SK-N-SH (cell line): ENCODE measurements around the gene PAXX.

Source experiments
- CTCF ChIP-seq: fragments of 200-600 bp; sonication (generic); IDR thresholded peaks from 2 replicates; pipeline ENCODE4 v1.6.1; 2017; ENCODE audit warnings: antibody characterized with exemption, mild to moderate bottlenecking, moderate library complexity
- EP300 ChIP-seq, 2 experiments: IDR thresholded peaks; 2 replicates each; pipeline versions ENCODE4 v1.4.0 to v1.6.1; 2012; ENCODE audit warnings: borderline replicate concordance in 1 of 2, low read depth in 1 of 2, low read length in 1 of 2
- EZH2phosphoT487 ChIP-seq: fragments of 200-600 bp; sonication (generic); IDR thresholded peaks from 2 replicates; pipeline ENCODE4 v1.6.1; 2017; ENCODE audit warnings: low read depth, mixed run types, mild to moderate bottlenecking, antibody characterized with exemption, moderate library complexity, borderline replicate concordance
- FOXJ3 ChIP-seq: sonication (generic); formaldehyde crosslinking; IDR thresholded peaks from 2 replicates; pipeline ENCODE4 v1.5.1; 2020; ENCODE audit warnings: mild to moderate bottlenecking, missing genetic modification reagents
- GATA2 ChIP-seq: sonication (generic); formaldehyde crosslinking; IDR thresholded peaks from 2 replicates; pipeline ENCODE4 v1.5.0; 2020; ENCODE audit warnings: mild to moderate bottlenecking, missing genetic modification reagents
- MXI1 ChIP-seq: IDR thresholded peaks from 2 replicates; pipeline ENCODE4 v1.6.1; 2012; ENCODE audit warnings: mild to moderate bottlenecking, low read depth, low read length, improper control_type of control experiment
- POLR2AphosphoS5 ChIP-seq: IDR thresholded peaks from 2 replicates; pipeline ENCODE4 v1.6.1; 2012; ENCODE audit warnings: low read depth, low read length
- RAD21 ChIP-seq: IDR thresholded peaks from 2 replicates; pipeline ENCODE4 v1.6.1; 2012; ENCODE audit warnings: mild to moderate bottlenecking, low read length
- SMC3 ChIP-seq: IDR thresholded peaks from 2 replicates; pipeline ENCODE4 v1.6.1; 2012; ENCODE audit warnings: low read depth, low read length, improper control_type of control experiment
- TF ChIP-seq, protein P1 (sequence below): IDR thresholded peaks from 2 replicates; pipeline ENCODE4 v1.4.0; 2012; ENCODE audit warnings: low read depth
- TF ChIP-seq, protein P2 (sequence below): fragments of 150-350 bp; IDR thresholded peaks from 2 replicates; pipeline ENCODE4 v1.6.1; 2017; ENCODE audit warnings: antibody characterized with exemption, low read length, low read depth, borderline replicate concordance

DNA sequence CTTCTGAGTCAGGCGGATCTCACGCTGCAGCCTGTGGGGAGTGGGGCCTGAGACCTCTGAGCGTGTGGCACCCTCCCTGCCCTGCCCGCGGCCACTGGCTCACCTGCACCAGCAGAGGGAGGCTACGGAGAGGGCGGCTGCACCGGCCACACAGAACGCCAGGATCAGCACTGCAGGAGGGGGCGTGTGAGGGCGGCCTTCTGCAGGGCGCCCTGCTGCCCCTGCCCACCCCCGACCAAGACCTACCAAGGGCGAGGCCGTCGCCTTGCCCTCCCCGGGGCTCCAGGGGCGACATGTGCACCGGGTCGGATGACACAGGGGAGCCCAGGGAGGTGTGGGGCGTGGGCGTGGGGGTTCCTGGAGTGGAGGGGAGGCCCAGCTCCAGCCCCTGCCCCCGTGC is 48.3 kb downstream of the PAXX start:
- TF ChIP-seq RAD21 (no peak), FOXJ3 (CRISPR knock-in tag) (no peak), CTCF (no peak), GATA2 (CRISPR knock-in tag) (no peak), POLR2AphosphoS5 (no peak), SMC3 (no peak), EP300 (IDR thresholded peaks at IDR 0.05; ENCODE audit: borderline replicate concordance in 1 of 2, low read depth in 1 of 2, low read length in 1 of 2) (no peak), MXI1 (no peak), EZH2phosphoT487 (no peak)
- TF ChIP-seq, protein P1, sequence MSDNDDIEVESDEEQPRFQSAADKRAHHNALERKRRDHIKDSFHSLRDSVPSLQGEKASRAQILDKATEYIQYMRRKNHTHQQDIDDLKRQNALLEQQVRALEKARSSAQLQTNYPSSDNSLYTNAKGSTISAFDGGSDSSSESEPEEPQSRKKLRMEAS, result no peak
- TF ChIP-seq, protein P2, sequence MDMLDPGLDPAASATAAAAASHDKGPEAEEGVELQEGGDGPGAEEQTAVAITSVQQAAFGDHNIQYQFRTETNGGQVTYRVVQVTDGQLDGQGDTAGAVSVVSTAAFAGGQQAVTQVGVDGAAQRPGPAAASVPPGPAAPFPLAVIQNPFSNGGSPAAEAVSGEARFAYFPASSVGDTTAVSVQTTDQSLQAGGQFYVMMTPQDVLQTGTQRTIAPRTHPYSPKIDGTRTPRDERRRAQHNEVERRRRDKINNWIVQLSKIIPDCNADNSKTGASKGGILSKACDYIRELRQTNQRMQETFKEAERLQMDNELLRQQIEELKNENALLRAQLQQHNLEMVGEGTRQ, result no peak
